Fibroblast of the aortic adventitia (primary cell): Measurements from ENCODE around the gene MOV10L1. TPM values are rescaled to one million over a fixed set of nuclear protein-coding genes. Genes with fewer than 3 reads are reported as not detected.

Experiments used
- DNase-seq: peaks from one replicate; pipeline ENCODE4 v3.0.0-alpha.2; 2010; ENCODE audit warnings: low read depth
- H3K4me3 ChIP-seq: 2 replicates; pipeline ENCODE4 v1.5.1; 2011; ENCODE audit warnings: low read depth, mild to moderate bottlenecking, control low read depth, low read length, moderate library complexity
- total RNA-seq: library from RNA; depleted of rRNA; stranded (reverse); fragments of >200 nt; gene quantifications from 2 replicates; pipeline ENCODE4 v1.2.3, GENCODE V29; 2012; ENCODE audit warnings: low replicate concordance
- TF ChIP-seq, protein P1 (sequence below): IDR thresholded peaks from 2 replicates; pipeline ENCODE4 v1.5.1; 2011; ENCODE audit warnings: mild to moderate bottlenecking, low read length, control low read depth, inconsistent platforms; ENCODE audit not compliant: insufficient read depth

MOV10L1 gene
- total RNA-seq, 1 donor, result 5.1 TPM

DNA sequence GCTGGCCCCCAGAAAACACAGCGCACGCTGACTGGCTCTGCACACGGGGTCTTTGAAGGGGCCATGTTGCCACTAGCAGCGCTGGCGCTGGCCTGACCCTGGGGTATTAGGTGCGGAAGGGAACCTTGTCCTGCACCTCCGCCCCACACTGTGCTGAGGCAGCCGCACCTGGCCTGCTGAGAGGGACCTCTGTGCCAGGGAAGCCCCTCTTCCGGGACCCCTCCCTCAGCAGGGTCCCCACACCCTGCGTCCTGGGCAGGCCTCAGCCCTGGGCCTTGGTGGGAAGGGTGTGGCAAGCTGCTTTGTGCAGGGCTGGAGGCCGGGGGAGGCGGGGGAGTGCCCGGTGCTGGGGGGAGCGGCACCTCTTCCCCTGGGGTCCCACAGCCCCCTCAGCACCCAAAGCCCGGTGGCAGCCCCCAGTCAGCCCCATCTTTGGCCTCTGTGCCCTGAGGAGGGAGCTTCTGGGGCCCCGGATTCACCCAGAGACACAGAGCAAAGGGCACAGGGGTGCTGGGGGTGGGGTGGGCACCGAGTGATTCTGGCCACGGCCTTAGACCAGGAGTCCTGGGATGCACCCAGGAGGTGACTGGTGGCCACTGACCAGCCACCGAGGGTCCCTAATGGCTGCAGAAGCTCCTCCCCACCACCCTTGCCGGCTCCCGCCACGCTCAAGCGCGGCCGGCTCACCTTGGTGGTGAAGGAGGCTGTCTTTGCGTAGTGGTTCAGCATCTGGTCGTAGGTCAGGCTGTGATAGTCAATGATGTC is 43.1 kb upstream of the MOV10L1 start:
- no peak overlapping the region for H3K4me3 ChIP-seq
- no peak for DNase-seq
- TF ChIP-seq, protein P1, sequence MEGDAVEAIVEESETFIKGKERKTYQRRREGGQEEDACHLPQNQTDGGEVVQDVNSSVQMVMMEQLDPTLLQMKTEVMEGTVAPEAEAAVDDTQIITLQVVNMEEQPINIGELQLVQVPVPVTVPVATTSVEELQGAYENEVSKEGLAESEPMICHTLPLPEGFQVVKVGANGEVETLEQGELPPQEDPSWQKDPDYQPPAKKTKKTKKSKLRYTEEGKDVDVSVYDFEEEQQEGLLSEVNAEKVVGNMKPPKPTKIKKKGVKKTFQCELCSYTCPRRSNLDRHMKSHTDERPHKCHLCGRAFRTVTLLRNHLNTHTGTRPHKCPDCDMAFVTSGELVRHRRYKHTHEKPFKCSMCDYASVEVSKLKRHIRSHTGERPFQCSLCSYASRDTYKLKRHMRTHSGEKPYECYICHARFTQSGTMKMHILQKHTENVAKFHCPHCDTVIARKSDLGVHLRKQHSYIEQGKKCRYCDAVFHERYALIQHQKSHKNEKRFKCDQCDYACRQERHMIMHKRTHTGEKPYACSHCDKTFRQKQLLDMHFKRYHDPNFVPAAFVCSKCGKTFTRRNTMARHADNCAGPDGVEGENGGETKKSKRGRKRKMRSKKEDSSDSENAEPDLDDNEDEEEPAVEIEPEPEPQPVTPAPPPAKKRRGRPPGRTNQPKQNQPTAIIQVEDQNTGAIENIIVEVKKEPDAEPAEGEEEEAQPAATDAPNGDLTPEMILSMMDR, result no peak

DNA sequence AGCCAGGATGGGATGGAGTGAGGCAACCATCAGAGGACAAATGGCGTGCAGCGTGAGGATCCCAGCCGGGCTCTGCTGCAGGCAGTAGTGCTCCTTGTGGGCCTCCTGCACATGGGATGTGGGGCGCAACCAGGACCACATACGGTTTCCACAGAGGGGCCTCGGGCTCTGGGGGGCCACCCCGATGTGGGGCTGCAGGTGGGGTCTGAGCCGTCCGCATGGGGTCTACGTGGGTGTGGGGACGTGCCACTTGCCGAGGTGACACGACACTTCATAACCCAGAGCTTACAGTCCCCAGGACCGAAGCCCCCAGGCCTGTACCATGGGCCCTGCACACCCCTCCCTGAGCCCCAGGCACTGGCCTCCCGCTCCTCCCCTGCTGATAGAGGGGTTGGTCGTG is 42.5 kb upstream of the MOV10L1 start:
- no peak overlapping the region for H3K4me3 ChIP-seq
- TF ChIP-seq, protein P1, result no peak
- DNase-seq, result no peak

DNA sequence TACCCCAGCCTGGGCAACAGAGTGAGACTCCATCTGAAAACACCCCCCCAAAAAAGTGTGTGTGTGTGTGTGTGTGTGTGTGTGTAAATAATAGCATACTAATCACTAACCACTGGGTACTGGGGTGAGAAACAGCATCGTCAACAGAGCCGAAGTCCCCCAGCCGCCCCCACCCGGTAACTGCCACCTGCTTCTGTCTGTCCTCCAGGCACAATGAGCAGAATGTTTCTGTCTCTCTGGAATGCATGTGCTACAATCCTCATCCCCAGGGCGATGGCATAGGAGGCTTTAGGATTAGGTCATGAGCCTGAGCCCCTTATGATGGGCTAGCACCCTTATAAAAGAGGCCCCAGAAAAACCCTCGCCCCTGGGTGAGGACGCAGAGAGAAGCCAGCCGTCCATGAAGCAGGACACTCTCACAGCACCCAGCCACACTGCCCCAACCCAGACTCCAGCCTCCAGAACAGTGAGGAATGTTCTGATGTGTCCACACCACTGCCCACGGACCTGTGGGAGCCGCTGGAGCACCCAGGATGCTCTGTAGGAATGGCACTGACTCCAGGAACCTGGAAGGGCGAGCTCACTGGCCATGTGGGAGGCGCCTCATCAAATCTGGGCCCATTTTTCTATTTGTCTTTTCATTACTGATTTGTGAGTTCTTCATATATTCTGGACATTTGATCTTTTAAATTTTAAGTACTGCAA is 41.6 kb upstream of the MOV10L1 start:
- DNase-seq, result no peak
- H3K4me3 ChIP-seq, result no peak overlapping the region
- TF ChIP-seq, protein P1, result no peak

DNA sequence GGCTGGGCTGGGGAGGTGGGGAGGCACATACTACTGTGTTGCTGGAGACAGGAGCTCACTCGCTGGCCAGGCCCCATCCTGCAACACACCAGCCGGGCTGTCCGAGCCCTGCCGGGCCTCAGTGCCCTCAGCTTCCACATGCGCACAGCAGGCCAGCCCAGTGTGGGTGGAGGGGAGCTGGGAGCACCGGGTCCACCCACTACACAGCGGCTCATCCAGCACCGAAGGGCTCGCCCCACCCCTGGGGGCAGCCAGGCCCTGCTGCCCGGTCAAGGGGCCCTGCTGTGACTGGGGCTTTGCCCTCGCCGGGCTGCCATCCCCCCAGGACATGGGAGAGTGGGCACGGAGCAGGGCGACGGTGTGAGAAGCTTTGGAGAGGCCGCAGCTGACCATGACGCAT is 41.0 kb upstream of the MOV10L1 start:
- TF ChIP-seq, protein P1, result no peak
- DNase-seq, result no peak
- H3K4me3 ChIP-seq, result no peak overlapping the region

DNA sequence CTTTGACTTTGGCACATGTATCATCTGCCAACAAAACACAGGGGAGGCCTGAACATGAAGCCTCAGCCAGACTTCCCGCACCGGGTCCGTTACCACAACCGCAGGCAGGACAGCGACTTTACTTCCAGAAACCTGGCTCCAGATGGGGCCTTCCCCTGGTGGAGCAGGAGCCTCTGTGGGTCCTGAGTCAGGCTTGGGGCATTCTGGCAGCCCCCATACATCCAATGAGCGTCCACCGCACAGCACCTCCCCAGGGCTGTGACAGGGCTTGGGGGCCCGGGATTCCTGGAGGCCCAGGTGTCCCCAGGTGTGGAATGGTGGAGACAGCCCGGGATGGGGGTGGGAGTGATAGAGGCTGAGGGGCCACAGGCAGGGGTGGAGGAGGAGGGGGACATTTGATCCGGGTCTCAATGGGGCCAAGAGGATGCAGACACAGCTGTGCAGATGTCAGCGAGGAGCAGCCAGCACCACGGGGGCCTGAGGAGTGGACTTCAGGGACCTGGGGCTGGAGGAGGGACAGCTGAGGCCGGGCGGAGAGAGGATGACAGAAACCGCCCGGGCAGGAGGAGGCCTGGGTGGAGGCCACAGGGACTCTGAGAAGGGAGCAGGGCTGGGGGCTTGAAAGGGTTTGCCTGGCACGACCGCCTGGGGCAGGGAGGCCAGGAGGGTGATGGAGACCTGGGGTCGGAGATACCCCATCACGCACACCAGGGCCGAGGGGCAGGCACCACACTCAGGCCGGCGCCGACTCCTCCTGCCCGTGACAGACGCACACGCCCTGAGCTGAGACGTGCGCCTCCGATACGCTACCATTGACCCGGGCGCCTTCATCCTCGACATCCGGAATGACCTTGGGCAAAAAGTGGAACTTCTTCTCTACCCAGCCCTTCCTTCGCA is 40.3 kb upstream of the MOV10L1 start:
- no peak overlapping the region for H3K4me3 ChIP-seq
- TF ChIP-seq, protein P1, result no peak
- no peak for DNase-seq

DNA sequence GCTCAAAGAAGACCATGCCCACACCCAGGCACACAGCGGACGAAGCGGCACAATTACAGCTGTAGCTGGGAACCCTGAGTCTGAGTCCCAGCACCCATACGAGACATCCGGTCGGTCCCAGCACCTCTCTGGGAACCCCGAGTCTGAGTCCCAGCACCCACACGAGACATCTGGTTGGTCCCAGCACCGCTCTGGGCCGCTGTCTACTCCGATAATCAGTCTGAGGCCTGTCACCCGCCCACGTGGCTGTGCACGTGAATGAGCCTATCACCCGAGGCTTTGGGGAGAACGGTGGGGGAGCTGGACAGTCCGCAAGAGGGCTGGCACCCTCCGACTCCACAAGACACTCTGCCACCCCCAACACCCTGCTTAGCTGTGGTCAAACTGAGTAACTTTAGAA is 37.9 kb upstream of the MOV10L1 start:
- no peak for DNase-seq
- H3K4me3 ChIP-seq, result no peak overlapping the region
- TF ChIP-seq, protein P1, result no peak
